Astrocyte (in vitro differentiated cells and primary cell): ENCODE measurements around the gene HOXB7. TPM values are rescaled to one million over a fixed set of nuclear protein-coding genes. Genes with fewer than 3 reads are reported as not detected.

Experiments
- DNase-seq: peaks from one replicate; pipeline ENCODE4 v3.0.0-alpha.2; 2010; ENCODE audit warnings: low read depth
- FAIRE-seq: peaks from 2 replicates; lab custom pipeline; 2011; peaks lifted over from hg19 to GRCh38; lab: Jason Lieb, UNC
- H2AFZ ChIP-seq: 2 replicates; pipeline ENCODE4 v1.6.0; 2012; ENCODE audit warnings: low read depth, low read length, inconsistent platforms
- H3K27ac ChIP-seq: 2 replicates; pipeline ENCODE4 v1.5.1; 2011; ENCODE audit warnings: low read depth, low read length, inconsistent platforms
- H3K27me3 ChIP-seq: 2 replicates; pipeline ENCODE4 v1.6.0; 2011; ENCODE audit warnings: low read length, inconsistent platforms; ENCODE audit not compliant: insufficient read depth
- H3K36me3 ChIP-seq: 2 replicates; pipeline ENCODE4 v1.5.1; 2011; ENCODE audit warnings: low read length, inconsistent platforms; ENCODE audit not compliant: insufficient read depth
- H3K4me1 ChIP-seq: 2 replicates; pipeline ENCODE4 v1.5.1; 2011; ENCODE audit warnings: low read length, inconsistent platforms; ENCODE audit not compliant: insufficient read depth
- H3K4me2 ChIP-seq: 2 replicates; pipeline ENCODE4 v1.6.0; 2012; ENCODE audit warnings: low read length, inconsistent platforms
- H3K4me3 ChIP-seq: 2 replicates; pipeline ENCODE4 v1.5.1; 2011; ENCODE audit warnings: low read depth, mild to moderate bottlenecking, low read length, inconsistent platforms; ENCODE audit not compliant: insufficient read depth
- H3K79me2 ChIP-seq: 2 replicates; pipeline ENCODE4 v1.6.0; 2012; ENCODE audit warnings: mild to moderate bottlenecking, low read length, inconsistent platforms; ENCODE audit not compliant: insufficient read depth
- H3K9ac ChIP-seq: 2 replicates; pipeline ENCODE4 v1.6.0; 2012; ENCODE audit warnings: mild to moderate bottlenecking, low read length, inconsistent platforms
- H3K9me3 ChIP-seq: 2 replicates; pipeline ENCODE4 v1.5.1; 2012; ENCODE audit warnings: low read depth, mild to moderate bottlenecking, low read length, inconsistent platforms; ENCODE audit not compliant: insufficient read depth
- H4K20me1 ChIP-seq: 2 replicates; pipeline ENCODE4 v1.6.0; 2012; ENCODE audit warnings: low read length, inconsistent platforms; ENCODE audit not compliant: insufficient read depth
- H3K27ac Mint-ChIP-seq: one replicate; pipeline ENCODE4 v1.8.0; 2021; ENCODE audit warnings: mild to moderate bottlenecking, mixed read lengths; ENCODE audit not compliant: unreplicated experiment
- H3K27me3 Mint-ChIP-seq: one replicate; pipeline ENCODE4 v1.8.0; 2021; ENCODE audit warnings: low read depth, mixed read lengths; ENCODE audit not compliant: unreplicated experiment
- H3K36me3 Mint-ChIP-seq: one replicate; pipeline ENCODE4 v1.8.0; 2021; ENCODE audit warnings: low read depth, mixed read lengths; ENCODE audit not compliant: unreplicated experiment
- H3K4me1 Mint-ChIP-seq: one replicate; pipeline ENCODE4 v1.8.0; 2021; ENCODE audit warnings: low read depth, mixed read lengths; ENCODE audit not compliant: unreplicated experiment
- H3K4me3 Mint-ChIP-seq: one replicate; pipeline ENCODE4 v1.8.0; 2021; ENCODE audit warnings: mild to moderate bottlenecking, moderate library complexity, mixed read lengths; ENCODE audit not compliant: unreplicated experiment
- H3K9me3 Mint-ChIP-seq: one replicate; pipeline ENCODE4 v1.8.0; 2021; ENCODE audit warnings: mild to moderate bottlenecking, mixed read lengths; ENCODE audit not compliant: unreplicated experiment
- EZH2 ChIP-seq: IDR thresholded peaks from 2 replicates; pipeline ENCODE4 v1.6.1; 2012; ENCODE audit warnings: mild to moderate bottlenecking, low read length, inconsistent platforms; ENCODE audit not compliant: insufficient read depth
- total RNA-seq: library from RNA; stranded (reverse); gene quantifications from 2 replicates; pipeline ENCODE4 v1.2.1, GENCODE V29; 2021
- TF ChIP-seq, protein P1 (sequence below): IDR thresholded peaks from 2 replicates; pipeline ENCODE4 v1.5.1; 2011; ENCODE audit warnings: low read depth, mild to moderate bottlenecking, inconsistent platforms, low read length, moderate library complexity; ENCODE audit not compliant: insufficient read depth

The HOXB7 gene
- total RNA-seq, 1 donor from 2014 or later = not detected

DNA sequence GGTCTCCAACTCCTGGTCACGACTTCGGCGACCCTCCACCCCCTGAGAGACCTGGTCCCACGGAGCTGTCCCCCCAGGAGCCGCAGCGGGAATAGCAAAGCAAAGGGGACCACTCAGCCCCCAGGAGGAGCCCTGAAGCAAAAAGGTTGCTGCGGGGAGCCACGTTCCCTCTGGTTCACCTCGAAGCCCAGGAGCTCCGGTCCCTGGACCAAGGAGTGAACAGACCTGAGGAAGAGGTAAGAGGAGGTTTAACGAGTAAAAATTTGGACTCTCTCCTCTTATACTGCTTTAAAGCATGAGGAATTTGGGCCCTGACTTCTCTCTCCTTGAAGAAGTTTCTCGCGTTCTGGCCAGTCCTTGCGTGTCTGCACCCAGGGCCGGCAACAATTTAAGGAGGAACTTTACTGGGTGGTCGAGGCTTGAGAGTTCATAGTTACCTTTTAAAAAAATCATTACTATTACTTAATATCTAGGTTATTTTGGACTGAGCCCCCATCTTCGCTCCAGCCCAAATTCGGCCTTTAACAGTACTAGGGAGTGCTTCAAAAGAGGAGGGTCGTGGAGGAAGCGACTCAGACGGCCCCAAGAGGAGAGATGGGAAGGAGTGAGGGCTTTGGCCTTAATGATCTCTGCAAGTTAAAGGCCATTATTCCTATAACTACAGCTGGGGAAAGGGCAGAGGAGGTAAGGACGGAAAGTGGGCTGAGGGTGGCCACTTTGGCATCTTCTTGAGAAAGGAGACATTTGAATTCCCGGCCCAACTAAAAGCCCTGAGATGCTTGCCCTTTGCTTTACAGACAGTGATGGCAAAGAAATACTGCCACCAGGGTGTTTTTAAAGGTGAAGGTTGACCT is 32.3 kb upstream of the HOXB7 start:
- H3K4me1 ChIP-seq = no peaks in the 10 kb centered on the region
- H3K27me3 Mint-ChIP-seq = peaks cover 90% of the 10 kb centered on the region
- DNase-seq = no peak
- H3K9me3 Mint-ChIP-seq = peaks cover 16% of the 10 kb centered on the region
- peaks cover 93% of the 10 kb centered on the region for H3K27me3 ChIP-seq
- H4K20me1 ChIP-seq = no peaks in the 10 kb centered on the region
- no peak for FAIRE-seq
- H3K4me1 Mint-ChIP-seq = no peaks in the 10 kb centered on the region
- H3K27ac ChIP-seq = no peak overlapping the region
- peaks cover 10% of the 10 kb centered on the region for H3K9me3 ChIP-seq
- TF ChIP-seq, protein P1, sequence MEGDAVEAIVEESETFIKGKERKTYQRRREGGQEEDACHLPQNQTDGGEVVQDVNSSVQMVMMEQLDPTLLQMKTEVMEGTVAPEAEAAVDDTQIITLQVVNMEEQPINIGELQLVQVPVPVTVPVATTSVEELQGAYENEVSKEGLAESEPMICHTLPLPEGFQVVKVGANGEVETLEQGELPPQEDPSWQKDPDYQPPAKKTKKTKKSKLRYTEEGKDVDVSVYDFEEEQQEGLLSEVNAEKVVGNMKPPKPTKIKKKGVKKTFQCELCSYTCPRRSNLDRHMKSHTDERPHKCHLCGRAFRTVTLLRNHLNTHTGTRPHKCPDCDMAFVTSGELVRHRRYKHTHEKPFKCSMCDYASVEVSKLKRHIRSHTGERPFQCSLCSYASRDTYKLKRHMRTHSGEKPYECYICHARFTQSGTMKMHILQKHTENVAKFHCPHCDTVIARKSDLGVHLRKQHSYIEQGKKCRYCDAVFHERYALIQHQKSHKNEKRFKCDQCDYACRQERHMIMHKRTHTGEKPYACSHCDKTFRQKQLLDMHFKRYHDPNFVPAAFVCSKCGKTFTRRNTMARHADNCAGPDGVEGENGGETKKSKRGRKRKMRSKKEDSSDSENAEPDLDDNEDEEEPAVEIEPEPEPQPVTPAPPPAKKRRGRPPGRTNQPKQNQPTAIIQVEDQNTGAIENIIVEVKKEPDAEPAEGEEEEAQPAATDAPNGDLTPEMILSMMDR = no peak
- no peak for TF ChIP-seq EZH2
- H3K79me2 ChIP-seq = no peaks in the 10 kb centered on the region
- H3K9ac ChIP-seq = no peak overlapping the region
- no peak overlapping the region for H2AFZ ChIP-seq
- H3K4me3 ChIP-seq = no peak overlapping the region
- no peaks in the 10 kb centered on the region for H3K36me3 ChIP-seq
- H3K36me3 Mint-ChIP-seq = peaks cover 4% of the 10 kb centered on the region
- H3K4me3 Mint-ChIP-seq = no peak overlapping the region
- no peak overlapping the region for H3K27ac Mint-ChIP-seq
- no peak overlapping the region for H3K4me2 ChIP-seq

DNA sequence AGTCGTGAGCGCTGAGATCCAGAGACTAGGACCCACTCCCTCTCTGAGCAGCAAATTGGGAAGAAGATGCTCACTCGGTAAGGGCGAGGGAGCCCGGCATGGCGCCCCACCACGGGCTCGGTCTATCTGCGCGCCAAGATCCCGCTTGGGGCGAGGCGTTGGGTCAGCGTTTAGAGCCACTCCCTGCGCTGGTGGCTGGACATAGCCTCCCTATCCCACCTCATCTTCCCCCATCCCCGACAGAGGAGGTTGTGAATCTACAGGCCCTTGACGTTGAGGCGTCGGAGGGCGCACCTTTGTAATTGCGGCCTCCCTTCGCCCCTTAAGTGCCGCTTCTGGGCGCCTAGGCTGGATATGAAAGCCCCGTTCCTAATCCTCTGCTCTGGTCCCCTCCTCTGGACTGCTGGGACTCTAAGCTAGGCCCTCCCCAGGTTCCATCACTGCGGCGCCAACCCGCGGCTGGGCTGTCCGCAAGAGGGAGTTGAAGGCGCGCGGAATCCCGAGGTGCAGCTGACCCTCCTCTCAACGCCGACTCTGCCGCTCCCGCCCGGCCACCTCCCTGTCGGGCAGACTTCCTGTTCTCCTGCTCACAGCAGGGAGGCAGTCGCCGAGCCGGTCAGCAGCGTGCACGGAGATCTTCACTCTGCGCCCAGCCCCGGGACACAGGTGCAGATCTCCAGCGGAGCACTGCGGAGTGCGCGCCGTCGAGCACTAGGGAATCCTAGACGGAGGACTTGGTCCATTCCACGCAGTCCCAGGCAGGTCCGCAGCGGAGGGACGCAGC is 31.4 kb upstream of the HOXB7 start:
- DNase-seq (no peak), FAIRE-seq (no peak)
- no peaks in the 10 kb centered on the region for H4K20me1 ChIP-seq
- no peak overlapping the region for H3K27ac ChIP-seq
- no peak overlapping the region for H3K4me3 Mint-ChIP-seq
- TF ChIP-seq, protein P1 = no peak
- peak; percentile 83 for TF ChIP-seq EZH2
- peaks cover 92% of the 10 kb centered on the region for H3K27me3 Mint-ChIP-seq
- H3K27me3 ChIP-seq = peaks cover 93% of the 10 kb centered on the region
- H3K4me2 ChIP-seq = no peak overlapping the region
- no peak overlapping the region for H3K4me3 ChIP-seq
- H3K4me1 Mint-ChIP-seq = peaks cover 4% of the 10 kb centered on the region
- H3K4me1 ChIP-seq = no peaks in the 10 kb centered on the region
- peak overlapping the region; percentile 77 for H3K27ac Mint-ChIP-seq
- H3K36me3 Mint-ChIP-seq = peaks cover 4% of the 10 kb centered on the region
- H3K9me3 ChIP-seq = peaks cover 10% of the 10 kb centered on the region
- no peak overlapping the region for H2AFZ ChIP-seq
- no peaks in the 10 kb centered on the region for H3K79me2 ChIP-seq
- H3K9ac ChIP-seq = no peak overlapping the region
- no peaks in the 10 kb centered on the region for H3K36me3 ChIP-seq
- peaks cover 16% of the 10 kb centered on the region for H3K9me3 Mint-ChIP-seq
